ENCODE results near the gene TMEM47.

DNA sequence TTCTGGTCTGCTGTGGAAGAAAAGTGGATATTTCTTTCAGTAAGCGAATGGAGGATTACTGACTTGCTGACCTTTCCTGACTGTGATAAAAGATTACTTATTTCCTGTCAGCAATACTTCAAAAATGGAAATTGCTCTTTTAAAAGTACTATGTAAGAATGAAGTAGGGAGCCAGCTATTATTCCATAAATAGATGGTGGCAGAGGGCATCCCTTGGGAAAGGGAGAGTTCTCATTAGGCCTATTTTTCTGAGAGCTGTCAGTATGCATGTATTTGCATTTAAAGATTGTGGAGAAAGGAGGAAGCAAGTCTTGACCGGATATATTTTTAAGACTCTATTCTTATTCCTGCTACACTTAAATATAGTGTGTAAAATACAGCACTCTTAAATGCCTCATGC, 37.2 kb downstream of the TMEM47 start:
- TF ChIP-seq, protein P1, sequence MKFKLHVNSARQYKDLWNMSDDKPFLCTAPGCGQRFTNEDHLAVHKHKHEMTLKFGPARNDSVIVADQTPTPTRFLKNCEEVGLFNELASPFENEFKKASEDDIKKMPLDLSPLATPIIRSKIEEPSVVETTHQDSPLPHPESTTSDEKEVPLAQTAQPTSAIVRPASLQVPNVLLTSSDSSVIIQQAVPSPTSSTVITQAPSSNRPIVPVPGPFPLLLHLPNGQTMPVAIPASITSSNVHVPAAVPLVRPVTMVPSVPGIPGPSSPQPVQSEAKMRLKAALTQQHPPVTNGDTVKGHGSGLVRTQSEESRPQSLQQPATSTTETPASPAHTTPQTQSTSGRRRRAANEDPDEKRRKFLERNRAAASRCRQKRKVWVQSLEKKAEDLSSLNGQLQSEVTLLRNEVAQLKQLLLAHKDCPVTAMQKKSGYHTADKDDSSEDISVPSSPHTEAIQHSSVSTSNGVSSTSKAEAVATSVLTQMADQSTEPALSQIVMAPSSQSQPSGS (IDR thresholded peaks at IDR 0.05; ENCODE audit: low read length), result no peak
- TF ChIP-seq POLR2A (IDR thresholded peaks at IDR 0.05; ENCODE audit: control extremely low read depth in 1 of 2, low read depth in 2 of 2, low read length in 2 of 2) (no peak), SIN3A (conservative IDR thresholded peaks at IDR 0.05 in 1 of 2, IDR thresholded peaks at IDR 0.05 in 1 of 2; ENCODE audit: low read depth in 1 of 2, low read length in 2 of 2) (no peak), JUND (IDR thresholded peaks at IDR 0.05; ENCODE audit: low read length) (no peak), RFX5 (IDR thresholded peaks at IDR 0.05; ENCODE audit: borderline replicate concordance, low read depth, low read length) (no peak), EGR1 (IDR thresholded peaks at IDR 0.05; ENCODE audit: borderline replicate concordance, low read depth, low read length) (no peak), TAF7 (optimal IDR thresholded peaks at IDR 0.05; ENCODE audit: borderline replicate concordance, low read depth, low read length) (no peak), JUN (IDR thresholded peaks at IDR 0.05; ENCODE audit: low read depth, low read length) (no peak), NRF1 (IDR thresholded peaks at IDR 0.05; ENCODE audit: low read depth, low read length) (no peak), SP1 (IDR thresholded peaks at IDR 0.05; ENCODE audit: low read depth, low read length) (no peak), EP300 (IDR thresholded peaks at IDR 0.05; ENCODE audit: borderline replicate concordance in 1 of 2, low read depth in 2 of 2, low read length in 2 of 2) (no peak), BRCA1 (IDR thresholded peaks at IDR 0.05; ENCODE audit: low read depth, low read length) (no peak), FOSL1 (IDR thresholded peaks at IDR 0.05; ENCODE audit: insufficient read depth, low read depth, low read length) (no peak)
- TF ChIP-seq, protein P2, sequence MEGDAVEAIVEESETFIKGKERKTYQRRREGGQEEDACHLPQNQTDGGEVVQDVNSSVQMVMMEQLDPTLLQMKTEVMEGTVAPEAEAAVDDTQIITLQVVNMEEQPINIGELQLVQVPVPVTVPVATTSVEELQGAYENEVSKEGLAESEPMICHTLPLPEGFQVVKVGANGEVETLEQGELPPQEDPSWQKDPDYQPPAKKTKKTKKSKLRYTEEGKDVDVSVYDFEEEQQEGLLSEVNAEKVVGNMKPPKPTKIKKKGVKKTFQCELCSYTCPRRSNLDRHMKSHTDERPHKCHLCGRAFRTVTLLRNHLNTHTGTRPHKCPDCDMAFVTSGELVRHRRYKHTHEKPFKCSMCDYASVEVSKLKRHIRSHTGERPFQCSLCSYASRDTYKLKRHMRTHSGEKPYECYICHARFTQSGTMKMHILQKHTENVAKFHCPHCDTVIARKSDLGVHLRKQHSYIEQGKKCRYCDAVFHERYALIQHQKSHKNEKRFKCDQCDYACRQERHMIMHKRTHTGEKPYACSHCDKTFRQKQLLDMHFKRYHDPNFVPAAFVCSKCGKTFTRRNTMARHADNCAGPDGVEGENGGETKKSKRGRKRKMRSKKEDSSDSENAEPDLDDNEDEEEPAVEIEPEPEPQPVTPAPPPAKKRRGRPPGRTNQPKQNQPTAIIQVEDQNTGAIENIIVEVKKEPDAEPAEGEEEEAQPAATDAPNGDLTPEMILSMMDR (IDR thresholded peaks at IDR 0.05; ENCODE audit: control extremely low read depth in 1 of 3, insufficient read depth in 1 of 3, low read depth in 1 of 3, low read length in 3 of 3), result no peak

Measured in H1 (cell line).